ENCODE data around the gene RPS6KB2.

Gene RPS6KB2

GRCh38 chr11:67431346-67432249 is 3.3 kb downstream of the RPS6KB2 start:
- no peak for DNase-seq

GRCh38 chr11:67432655-67433349 is 4.5 kb downstream of the RPS6KB2 start:
- no peak for DNase-seq

- no peak for DNase-seq
These were observed 5.5 kb downstream of the RPS6KB2 start for GRCh38 chr11:67433536-67434394.

- no peak for DNase-seq
These were observed 6.1 kb downstream of the RPS6KB2 start for GRCh38 chr11:67434395-67434881.

GRCh38 chr11:67435031-67435726 is 6.9 kb downstream of the RPS6KB2 start:
- DNase-seq: no peak

- DNase-seq: no peak
These were observed 7.6 kb downstream of the RPS6KB2 start for GRCh38 chr11:67435727-67436458.

GRCh38 chr11:67436459-67437081 is 8.3 kb downstream of the RPS6KB2 start:
- no peak for DNase-seq

- no peak for DNase-seq
These were observed 9.0 kb downstream of the RPS6KB2 start, which contains the start of gene PTPRCAP for GRCh38 chr11:67437082-67437808. PTPRCAP (minus strand) TSS chr11:67437682; CDS start chr11:67437619, 63 bp downstream.

- no peak for DNase-seq
These were observed 9.5 kb downstream of the RPS6KB2 start for GRCh38 chr11:67437809-67438157.

- no peak for DNase-seq
These were observed 10.0 kb downstream of the RPS6KB2 start for GRCh38 chr11:67438158-67438902.

- DNase-seq: peak; percentile 97
These were observed 11.3 kb downstream of the RPS6KB2 start for GRCh38 chr11:67439321-67440228.

GRCh38 chr11:67440229-67441097 is 12.2 kb downstream of the RPS6KB2 start:
- DNase-seq: no peak

GRCh38 chr11:67441098-67441563 is 12.8 kb downstream of the RPS6KB2 start:
- DNase-seq: no peak

- DNase-seq: no peak
These were observed 13.5 kb downstream of the RPS6KB2 start for GRCh38 chr11:67441731-67442351.

- DNase-seq: no peak
These were observed 14.5 kb downstream of the RPS6KB2 start for GRCh38 chr11:67442504-67443404.

GRCh38 chr11:67445515-67445914 is 17.2 kb downstream of the RPS6KB2 start:
- DNase-seq: no peak

Data from 8988T (cell line).